MM.1S (cell line): ENCODE measurements around the gene YPEL2.

Source experiments
- EZH2 ChIP-seq: fragments of 300-600 bp; sonication (generic); optimal IDR thresholded peaks from 2 replicates; pipeline ENCODE3; 2017; ENCODE audit warnings: low read depth, mild to moderate bottlenecking, antibody characterized with exemption, low read length, mixed read lengths
- TF ChIP-seq, protein P1 (sequence below): fragments of 300-600 bp; sonication (generic); IDR thresholded peaks from 2 replicates; pipeline ENCODE4 v1.5.1; 2016; ENCODE audit warnings: antibody characterized with exemption, low read length, mixed read lengths

DNA sequence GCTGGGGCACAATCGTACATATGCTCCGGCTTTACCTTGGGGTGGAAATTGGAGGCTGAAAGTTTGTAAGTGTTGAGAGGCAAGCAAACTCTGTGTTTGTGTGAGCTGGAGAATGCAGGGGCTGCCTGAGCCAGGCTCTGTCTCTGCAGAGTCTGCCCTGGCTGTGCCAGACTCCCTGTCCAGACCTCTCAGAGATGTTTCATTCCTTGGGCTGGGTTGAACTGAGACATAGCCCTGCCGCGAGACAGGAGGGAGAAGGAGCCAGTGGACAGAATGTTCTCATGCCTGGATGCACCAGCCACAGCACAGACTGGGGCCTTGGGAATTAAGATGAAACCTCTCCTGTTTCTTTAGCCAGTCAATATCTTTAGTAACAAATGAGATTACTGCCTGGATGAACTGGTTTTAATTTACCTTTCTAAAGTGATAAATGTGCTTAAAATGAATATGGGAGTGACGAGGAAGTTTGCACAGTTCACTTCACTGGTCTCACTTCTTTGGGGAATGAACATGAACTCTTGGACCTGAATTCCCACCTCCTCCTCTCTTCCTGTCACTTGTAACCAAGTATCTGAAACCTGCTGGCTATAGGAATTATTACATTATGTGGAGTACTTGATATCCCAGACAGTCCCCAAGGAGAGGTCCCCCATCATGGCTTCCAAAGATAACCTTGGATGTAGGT, 40.1 kb downstream of the YPEL2 start:
- TF ChIP-seq, protein P1, sequence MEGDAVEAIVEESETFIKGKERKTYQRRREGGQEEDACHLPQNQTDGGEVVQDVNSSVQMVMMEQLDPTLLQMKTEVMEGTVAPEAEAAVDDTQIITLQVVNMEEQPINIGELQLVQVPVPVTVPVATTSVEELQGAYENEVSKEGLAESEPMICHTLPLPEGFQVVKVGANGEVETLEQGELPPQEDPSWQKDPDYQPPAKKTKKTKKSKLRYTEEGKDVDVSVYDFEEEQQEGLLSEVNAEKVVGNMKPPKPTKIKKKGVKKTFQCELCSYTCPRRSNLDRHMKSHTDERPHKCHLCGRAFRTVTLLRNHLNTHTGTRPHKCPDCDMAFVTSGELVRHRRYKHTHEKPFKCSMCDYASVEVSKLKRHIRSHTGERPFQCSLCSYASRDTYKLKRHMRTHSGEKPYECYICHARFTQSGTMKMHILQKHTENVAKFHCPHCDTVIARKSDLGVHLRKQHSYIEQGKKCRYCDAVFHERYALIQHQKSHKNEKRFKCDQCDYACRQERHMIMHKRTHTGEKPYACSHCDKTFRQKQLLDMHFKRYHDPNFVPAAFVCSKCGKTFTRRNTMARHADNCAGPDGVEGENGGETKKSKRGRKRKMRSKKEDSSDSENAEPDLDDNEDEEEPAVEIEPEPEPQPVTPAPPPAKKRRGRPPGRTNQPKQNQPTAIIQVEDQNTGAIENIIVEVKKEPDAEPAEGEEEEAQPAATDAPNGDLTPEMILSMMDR = no peak
- TF ChIP-seq EZH2 = no peak
